Liver (tissue), 9 donors: ENCODE data around the gene SMG6. TPM values are rescaled to one million over a fixed set of nuclear protein-coding genes. Genes with fewer than 3 reads are reported as not detected.

Source experiments
- DNase-seq: peaks from one replicate; pipeline ENCODE4 v3.0.0-alpha.2; 2017; ENCODE audit warnings: low spot score
- H3K27ac ChIP-seq, 2 donors: one replicate each; pipeline ENCODE4 v1.7.0; 2013; ENCODE audit warnings: inconsistent platforms in 2 of 2, low read length in 2 of 2, control low read depth in 1 of 2, low read depth in 1 of 2, mild to moderate bottlenecking in 1 of 2
- H3K27me3 ChIP-seq, 4 donors: one replicate each; pipeline versions ENCODE4 v1.6.1 to v1.7.0; 2013; ENCODE audit warnings: low read length in 3 of 4, inconsistent platforms in 1 of 4, mild to moderate bottlenecking in 1 of 4, moderate library complexity in 1 of 4; ENCODE audit not compliant: control insufficient read depth in 4 of 4, insufficient read depth in 4 of 4
- H3K36me3 ChIP-seq, 4 donors: one replicate each; pipeline versions ENCODE4 v1.6.1 to v1.7.0; 2013; ENCODE audit warnings: low read length in 3 of 4, mild to moderate bottlenecking in 3 of 4, low read depth in 1 of 4, moderate library complexity in 1 of 4; ENCODE audit not compliant: control insufficient read depth in 4 of 4, insufficient read depth in 3 of 4
- H3K4me1 ChIP-seq, 4 donors: one replicate each; pipeline versions ENCODE4 v1.6.1 to v1.7.0; 2013; ENCODE audit warnings: low read length in 3 of 4, mild to moderate bottlenecking in 3 of 4, moderate library complexity in 1 of 4; ENCODE audit not compliant: control insufficient read depth in 4 of 4, insufficient read depth in 4 of 4
- H3K4me3 ChIP-seq, 3 donors: one replicate each; pipeline versions ENCODE4 v1.6.1 to v1.7.0; 2013; ENCODE audit warnings: low read length in 3 of 3, control low read depth in 1 of 3, low read depth in 1 of 3, mild to moderate bottlenecking in 1 of 3
- H3K9ac ChIP-seq, 2 donors: one replicate each; pipeline ENCODE4 v1.7.0; 2013; ENCODE audit warnings: low read length in 2 of 2, mild to moderate bottlenecking in 2 of 2, moderate library complexity in 2 of 2, control low read depth in 1 of 2, low read depth in 1 of 2
- H3K9me3 ChIP-seq, 4 donors: one replicate each; pipeline versions ENCODE4 v1.6.1 to v1.7.0; 2013; ENCODE audit warnings: low read length in 3 of 4; ENCODE audit not compliant: control insufficient read depth in 4 of 4
- FOXA1 ChIP-seq: IDR thresholded peaks from 2 replicates; pipeline ENCODE4 v1.6.1; 2016; ENCODE audit warnings: antibody characterized with exemption
- FOXA2 ChIP-seq: IDR thresholded peaks from 2 replicates; pipeline ENCODE4 v1.6.1; 2016; ENCODE audit warnings: antibody characterized with exemption
- GABPA ChIP-seq, 2 donors: IDR thresholded peaks in 1 of 2; conservative IDR thresholded peaks in 1 of 2; 2 replicates each; pipeline ENCODE4 v1.6.1; 2016; ENCODE audit warnings: antibody characterized with exemption in 2 of 2, mild to moderate bottlenecking in 1 of 2, moderate library complexity in 1 of 2
- HNF4G ChIP-seq: IDR thresholded peaks from 2 replicates; pipeline ENCODE4 v1.6.1; 2016; ENCODE audit warnings: antibody characterized with exemption
- JUND ChIP-seq, 2 donors: IDR thresholded peaks; 2 replicates each; pipeline ENCODE4 v1.6.1; 2016; ENCODE audit warnings: antibody characterized with exemption in 2 of 2
- NR2F2 ChIP-seq: IDR thresholded peaks from 2 replicates; pipeline ENCODE4 v1.6.1; 2016; ENCODE audit warnings: antibody characterized with exemption
- RAD21 ChIP-seq, 2 donors: IDR thresholded peaks; 2 replicates each; pipeline ENCODE4 v1.6.1; 2016; ENCODE audit warnings: antibody characterized with exemption in 2 of 2, mild to moderate bottlenecking in 2 of 2
- RXRA ChIP-seq, 2 donors: IDR thresholded peaks; 2 replicates each; pipeline ENCODE4 v1.6.1; 2017 to 2018; ENCODE audit warnings: antibody characterized with exemption in 2 of 2, mild to moderate bottlenecking in 1 of 2
- SP1 ChIP-seq: IDR thresholded peaks from 2 replicates; pipeline ENCODE4 v1.6.1; 2018; ENCODE audit warnings: antibody characterized with exemption, mild to moderate bottlenecking
- TAF1 ChIP-seq: conservative IDR thresholded peaks from 2 replicates; pipeline ENCODE4 v1.6.1; 2016; ENCODE audit warnings: antibody characterized with exemption, mild to moderate bottlenecking
- YY1 ChIP-seq: IDR thresholded peaks from 2 replicates; pipeline ENCODE4 v1.6.1; 2016; ENCODE audit warnings: antibody characterized with exemption, mild to moderate bottlenecking
- WGBS: extraction: QIAGEN DNeasy Blood & Tissue Kit; methylation state at CpG from one replicate; pipeline ENCODE4 v1.1.7; 2013; 5-methylcytosine and 5-hydroxymethylcytosine counted together
- polyA plus RNA-seq, 2 donors: library from polyadenylated mRNA; stranded (reverse) in 1 of 2; unstranded in 1 of 2; fragments of 200-250 nt in 1 of 2; fragments of >200 nt in 1 of 2; fragmentation: Nextera tagmentation in 1 of 2; extraction: Ambion mirVana in 1 of 2; gene quantifications; one replicate each; pipeline versions ENCODE4 v1.2.1 to v1.2.3, GENCODE V29; 2013 to 2015
- total RNA-seq, 2 donors: library from RNA; depleted of rRNA; stranded (reverse); fragments of >200 nt; gene quantifications; one replicate each; pipeline ENCODE4 v1.2.3, GENCODE V29; 2014
- TF ChIP-seq, protein P1 (sequence below): IDR thresholded peaks from 2 replicates; pipeline ENCODE4 v1.6.1; 2016; ENCODE audit warnings: antibody characterized with exemption, mild to moderate bottlenecking
- TF ChIP-seq, protein P2 (sequence below): IDR thresholded peaks from 2 replicates; pipeline ENCODE4 v1.6.1; 2016; ENCODE audit warnings: antibody characterized with exemption
- TF ChIP-seq, protein P3 (sequence below): IDR thresholded peaks from 2 replicates; pipeline ENCODE4 v1.6.1; 2016; ENCODE audit warnings: antibody characterized with exemption
- TF ChIP-seq, protein P4 (sequence below): IDR thresholded peaks from 2 replicates; pipeline ENCODE4 v1.6.1; 2016; ENCODE audit warnings: antibody characterized with exemption
- TF ChIP-seq, protein P5 (sequence below): fragments of 150-350 bp; IDR thresholded peaks from 2 replicates; pipeline ENCODE4 v1.5.1; 2017; ENCODE audit warnings: improper control_type of control experiment, low read depth, low read length; ENCODE audit not compliant: missing input control
- donor health status: healthy.
- donor health status: healthy.
- donor health status: healthy.
- donor health status: healthy.
- donor health status: healthy.

The SMG6 gene
- total and polyA plus RNA-seq, 4 donors, result 4.9 to 12.0 (median 8.2) TPM

DNA sequence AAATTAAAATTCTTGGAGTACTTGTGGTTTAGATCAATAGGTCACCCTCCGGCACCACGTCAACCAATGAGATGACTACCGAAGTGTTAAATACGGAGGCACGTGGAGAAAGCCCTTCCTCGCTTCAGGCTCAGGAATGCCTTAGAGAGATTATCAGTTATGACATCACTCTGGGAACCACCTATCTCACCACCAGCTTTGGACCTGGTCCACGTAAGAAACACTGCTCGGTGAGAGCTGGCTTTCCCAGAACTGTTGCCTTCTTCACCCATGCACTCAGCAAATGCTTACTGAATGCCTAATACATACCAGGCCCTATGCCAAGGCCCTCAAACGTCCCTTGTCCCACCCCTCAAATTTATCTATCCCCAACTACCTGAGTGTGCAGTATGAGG is 71.3 kb downstream of the SMG6 start:
- TF ChIP-seq TAF1 (no peak), YY1 (no peak), FOXA2 (no peak), GABPA (IDR thresholded peaks at IDR 0.05 in 1 of 2, conservative IDR thresholded peaks at IDR 0.05 in 1 of 2) (no peak), FOXA1 (no peak), RXRA (IDR thresholded peaks at IDR 0.05) (no peak), HNF4G (no peak), JUND (IDR thresholded peaks at IDR 0.05) (no peak), SP1 (no peak), RAD21 (IDR thresholded peaks at IDR 0.05) (no peak), NR2F2 (no peak)
- TF ChIP-seq, protein P1, sequence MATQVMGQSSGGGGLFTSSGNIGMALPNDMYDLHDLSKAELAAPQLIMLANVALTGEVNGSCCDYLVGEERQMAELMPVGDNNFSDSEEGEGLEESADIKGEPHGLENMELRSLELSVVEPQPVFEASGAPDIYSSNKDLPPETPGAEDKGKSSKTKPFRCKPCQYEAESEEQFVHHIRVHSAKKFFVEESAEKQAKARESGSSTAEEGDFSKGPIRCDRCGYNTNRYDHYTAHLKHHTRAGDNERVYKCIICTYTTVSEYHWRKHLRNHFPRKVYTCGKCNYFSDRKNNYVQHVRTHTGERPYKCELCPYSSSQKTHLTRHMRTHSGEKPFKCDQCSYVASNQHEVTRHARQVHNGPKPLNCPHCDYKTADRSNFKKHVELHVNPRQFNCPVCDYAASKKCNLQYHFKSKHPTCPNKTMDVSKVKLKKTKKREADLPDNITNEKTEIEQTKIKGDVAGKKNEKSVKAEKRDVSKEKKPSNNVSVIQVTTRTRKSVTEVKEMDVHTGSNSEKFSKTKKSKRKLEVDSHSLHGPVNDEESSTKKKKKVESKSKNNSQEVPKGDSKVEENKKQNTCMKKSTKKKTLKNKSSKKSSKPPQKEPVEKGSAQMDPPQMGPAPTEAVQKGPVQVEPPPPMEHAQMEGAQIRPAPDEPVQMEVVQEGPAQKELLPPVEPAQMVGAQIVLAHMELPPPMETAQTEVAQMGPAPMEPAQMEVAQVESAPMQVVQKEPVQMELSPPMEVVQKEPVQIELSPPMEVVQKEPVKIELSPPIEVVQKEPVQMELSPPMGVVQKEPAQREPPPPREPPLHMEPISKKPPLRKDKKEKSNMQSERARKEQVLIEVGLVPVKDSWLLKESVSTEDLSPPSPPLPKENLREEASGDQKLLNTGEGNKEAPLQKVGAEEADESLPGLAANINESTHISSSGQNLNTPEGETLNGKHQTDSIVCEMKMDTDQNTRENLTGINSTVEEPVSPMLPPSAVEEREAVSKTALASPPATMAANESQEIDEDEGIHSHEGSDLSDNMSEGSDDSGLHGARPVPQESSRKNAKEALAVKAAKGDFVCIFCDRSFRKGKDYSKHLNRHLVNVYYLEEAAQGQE, result no peak
- TF ChIP-seq, protein P2, sequence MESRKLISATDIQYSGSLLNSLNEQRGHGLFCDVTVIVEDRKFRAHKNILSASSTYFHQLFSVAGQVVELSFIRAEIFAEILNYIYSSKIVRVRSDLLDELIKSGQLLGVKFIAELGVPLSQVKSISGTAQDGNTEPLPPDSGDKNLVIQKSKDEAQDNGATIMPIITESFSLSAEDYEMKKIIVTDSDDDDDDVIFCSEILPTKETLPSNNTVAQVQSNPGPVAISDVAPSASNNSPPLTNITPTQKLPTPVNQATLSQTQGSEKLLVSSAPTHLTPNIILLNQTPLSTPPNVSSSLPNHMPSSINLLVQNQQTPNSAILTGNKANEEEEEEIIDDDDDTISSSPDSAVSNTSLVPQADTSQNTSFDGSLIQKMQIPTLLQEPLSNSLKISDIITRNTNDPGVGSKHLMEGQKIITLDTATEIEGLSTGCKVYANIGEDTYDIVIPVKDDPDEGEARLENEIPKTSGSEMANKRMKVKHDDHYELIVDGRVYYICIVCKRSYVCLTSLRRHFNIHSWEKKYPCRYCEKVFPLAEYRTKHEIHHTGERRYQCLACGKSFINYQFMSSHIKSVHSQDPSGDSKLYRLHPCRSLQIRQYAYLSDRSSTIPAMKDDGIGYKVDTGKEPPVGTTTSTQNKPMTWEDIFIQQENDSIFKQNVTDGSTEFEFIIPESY, result no peak
- TF ChIP-seq, protein P3, sequence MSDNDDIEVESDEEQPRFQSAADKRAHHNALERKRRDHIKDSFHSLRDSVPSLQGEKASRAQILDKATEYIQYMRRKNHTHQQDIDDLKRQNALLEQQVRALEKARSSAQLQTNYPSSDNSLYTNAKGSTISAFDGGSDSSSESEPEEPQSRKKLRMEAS, result no peak
- TF ChIP-seq, protein P4, sequence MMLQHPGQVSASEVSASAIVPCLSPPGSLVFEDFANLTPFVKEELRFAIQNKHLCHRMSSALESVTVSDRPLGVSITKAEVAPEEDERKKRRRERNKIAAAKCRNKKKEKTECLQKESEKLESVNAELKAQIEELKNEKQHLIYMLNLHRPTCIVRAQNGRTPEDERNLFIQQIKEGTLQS, result no peak
- TF ChIP-seq, protein P5, sequence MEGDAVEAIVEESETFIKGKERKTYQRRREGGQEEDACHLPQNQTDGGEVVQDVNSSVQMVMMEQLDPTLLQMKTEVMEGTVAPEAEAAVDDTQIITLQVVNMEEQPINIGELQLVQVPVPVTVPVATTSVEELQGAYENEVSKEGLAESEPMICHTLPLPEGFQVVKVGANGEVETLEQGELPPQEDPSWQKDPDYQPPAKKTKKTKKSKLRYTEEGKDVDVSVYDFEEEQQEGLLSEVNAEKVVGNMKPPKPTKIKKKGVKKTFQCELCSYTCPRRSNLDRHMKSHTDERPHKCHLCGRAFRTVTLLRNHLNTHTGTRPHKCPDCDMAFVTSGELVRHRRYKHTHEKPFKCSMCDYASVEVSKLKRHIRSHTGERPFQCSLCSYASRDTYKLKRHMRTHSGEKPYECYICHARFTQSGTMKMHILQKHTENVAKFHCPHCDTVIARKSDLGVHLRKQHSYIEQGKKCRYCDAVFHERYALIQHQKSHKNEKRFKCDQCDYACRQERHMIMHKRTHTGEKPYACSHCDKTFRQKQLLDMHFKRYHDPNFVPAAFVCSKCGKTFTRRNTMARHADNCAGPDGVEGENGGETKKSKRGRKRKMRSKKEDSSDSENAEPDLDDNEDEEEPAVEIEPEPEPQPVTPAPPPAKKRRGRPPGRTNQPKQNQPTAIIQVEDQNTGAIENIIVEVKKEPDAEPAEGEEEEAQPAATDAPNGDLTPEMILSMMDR, result no peak
- peaks cover 0 to 12% (median 4%) of the 10 kb centered on the region in 4 donors for H3K36me3 ChIP-seq
- WGBS, result 65% methylated on average over 9 of the region's 9 CpGs
- H3K9me3 ChIP-seq, result no peaks in the 10 kb centered on the region
- DNase-seq, result no peak
- H3K27ac ChIP-seq, result no peak overlapping the region
- no peak overlapping the region for H3K9ac ChIP-seq
- no peaks in the 10 kb centered on the region for H3K27me3 ChIP-seq
- no peak overlapping the region for H3K4me3 ChIP-seq
- H3K4me1 ChIP-seq, result no peaks in the 10 kb centered on the region

DNA sequence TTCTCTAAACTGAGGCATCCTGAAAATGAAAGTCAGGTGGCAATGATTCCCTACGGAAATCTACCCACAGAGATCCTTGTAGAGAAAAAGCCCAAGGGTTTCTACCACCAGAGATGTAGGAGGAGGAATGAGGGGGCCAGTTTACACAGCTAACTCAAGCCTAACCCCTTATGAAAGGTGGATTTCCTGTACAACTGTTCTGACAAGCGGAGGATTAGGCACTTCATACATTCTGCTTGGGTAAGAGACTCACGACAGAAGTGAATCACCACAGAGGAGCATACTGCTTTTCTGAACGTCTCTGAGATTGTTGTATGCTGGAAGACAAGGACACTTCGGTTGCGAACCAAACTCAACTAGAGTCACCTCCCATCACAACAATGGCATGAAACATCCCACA is 72.7 kb downstream of the SMG6 start:
- TF ChIP-seq RXRA (IDR thresholded peaks at IDR 0.05), result no peak
- no peak for TF ChIP-seq JUND (IDR thresholded peaks at IDR 0.05)
- TF ChIP-seq NR2F2, result no peak
- Histone ChIP-seq H3K9me3 (no peaks in the 10 kb centered on the region), H3K36me3 (peaks cover 0 to 12% (median 4%) of the 10 kb centered on the region in 4 donors), H3K27me3 (no peaks in the 10 kb centered on the region), H3K4me1 (no peaks in the 10 kb centered on the region), H3K4me3 (no peak overlapping the region), H3K9ac (no peak overlapping the region), H3K27ac (peak overlapping the region in 1 of 2 donors; percentile 13)
- DNase-seq, result no peak
- 83% methylated on average over 6 of the region's 6 CpGs for WGBS
